Mesothelial cell of epicardium (in vitro differentiated cells): ENCODE results near the gene CCDC197. TPM values are rescaled to one million over a fixed set of nuclear protein-coding genes. Genes with fewer than 3 reads are reported as not detected.

Experiments
- DNase-seq, 2 experiments: peaks; one replicate each; pipeline ENCODE4 v3.0.0; 2021; ENCODE audit warnings: low spot score in 2 of 2; ENCODE audit not compliant: unreplicated experiment in 2 of 2
- H3K27ac Mint-ChIP-seq: 2 replicates; pipeline ENCODE4 v1.8.0; 2021; ENCODE audit warnings: mixed read lengths
- H3K27me3 Mint-ChIP-seq: 2 replicates; pipeline ENCODE4 v1.8.0; 2021; ENCODE audit warnings: low read depth, mixed read lengths
- H3K36me3 Mint-ChIP-seq: 2 replicates; pipeline ENCODE4 v1.8.0; 2021; ENCODE audit warnings: mixed read lengths
- H3K4me1 Mint-ChIP-seq: 2 replicates; pipeline ENCODE4 v1.8.0; 2021; ENCODE audit warnings: mixed read lengths
- H3K4me3 Mint-ChIP-seq: 2 replicates; pipeline ENCODE4 v1.8.0; 2021; ENCODE audit warnings: mild to moderate bottlenecking, moderate library complexity, mixed read lengths
- H3K9me3 Mint-ChIP-seq: 2 replicates; pipeline ENCODE4 v1.8.0; 2021; ENCODE audit warnings: mixed read lengths
- CTCF ChIP-seq: fragments of 200-600 bp; sonication (generic); IDR thresholded peaks from one replicate; pipeline ENCODE4 v1.5.0; 2021; ENCODE audit warnings: antibody characterized with exemption; ENCODE audit not compliant: unreplicated experiment
- total RNA-seq: library from RNA; stranded (reverse); gene quantifications from 3 replicates; pipeline ENCODE4 v1.2.1, GENCODE V29; 2021

Gene CCDC197
- total RNA-seq, 1 donor from 2014 or later = not detected

- H3K36me3 Mint-ChIP-seq = no peaks in the 10 kb centered on the region
- no peaks in the 10 kb centered on the region for H3K9me3 Mint-ChIP-seq
- H3K4me3 Mint-ChIP-seq = no peak overlapping the region
- peaks cover 3% of the 10 kb centered on the region for H3K4me1 Mint-ChIP-seq
- H3K27ac Mint-ChIP-seq = no peak overlapping the region
- no peaks in the 10 kb centered on the region for H3K27me3 Mint-ChIP-seq
- TF ChIP-seq CTCF = no peak
- DNase-seq = no peak
These were observed 43.8 kb upstream of the CCDC197 start for GRCh38 chr14:93953263-93953662.

DNA sequence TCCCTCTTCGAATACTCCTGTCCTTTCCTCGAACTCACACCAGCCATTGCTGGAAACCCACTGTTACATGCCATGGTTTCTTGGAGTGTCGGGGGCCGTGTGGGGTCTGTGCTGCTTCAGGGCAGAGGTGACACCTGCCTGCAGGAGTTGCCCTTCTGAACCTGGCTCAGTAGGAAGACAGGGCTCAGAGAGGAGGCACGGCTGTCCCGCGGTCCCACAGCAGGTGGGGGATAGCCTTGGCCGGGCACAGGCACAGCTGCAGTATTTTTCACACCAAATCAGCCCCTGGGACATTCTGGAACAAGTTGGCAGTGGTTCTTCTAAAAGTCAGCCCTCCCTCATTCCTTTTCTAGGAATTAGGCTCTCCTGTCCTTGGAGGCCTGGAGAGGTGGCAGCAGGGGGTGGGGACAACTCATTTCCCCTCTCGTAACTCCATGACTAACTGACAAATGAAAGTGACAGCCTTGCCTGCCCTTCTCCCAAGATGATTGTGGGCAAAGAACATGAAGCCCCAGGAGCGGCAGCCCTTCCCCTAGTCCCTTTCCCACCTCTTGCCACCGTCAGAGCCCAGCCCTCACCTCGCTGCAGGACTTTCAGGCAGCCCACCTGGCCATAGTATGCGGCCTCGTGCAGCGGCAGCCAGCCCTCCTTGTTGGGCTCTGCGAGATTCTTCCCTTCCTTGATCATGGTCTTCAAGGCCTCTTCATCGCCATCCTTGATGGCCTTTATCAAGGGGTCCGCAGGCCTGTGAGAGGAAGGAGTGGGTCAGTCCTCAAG, 43.2 kb upstream of the CCDC197 start:
- no peak for TF ChIP-seq CTCF
- H3K27ac Mint-ChIP-seq = no peak overlapping the region
- DNase-seq = no peak
- no peak overlapping the region for H3K4me3 Mint-ChIP-seq
- H3K4me1 Mint-ChIP-seq = peaks cover 6% of the 10 kb centered on the region
- no peaks in the 10 kb centered on the region for H3K9me3 Mint-ChIP-seq
- H3K27me3 Mint-ChIP-seq = no peaks in the 10 kb centered on the region
- H3K36me3 Mint-ChIP-seq = no peaks in the 10 kb centered on the region

DNA sequence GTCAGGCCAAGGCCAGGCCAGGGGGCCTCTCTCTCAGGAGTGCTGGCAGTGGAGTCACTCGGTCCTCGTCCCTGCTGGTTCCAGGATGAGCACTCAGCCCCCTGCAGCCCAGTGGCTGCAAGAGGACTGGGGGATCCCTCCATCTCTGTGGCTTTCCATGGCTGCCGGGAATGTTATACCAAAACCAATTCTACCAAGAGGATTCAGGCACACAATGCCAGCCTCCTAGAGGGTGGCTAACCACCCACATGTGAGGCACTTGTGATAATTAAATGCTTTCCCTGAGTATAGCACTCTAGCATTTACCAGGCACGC, 42.6 kb upstream of the CCDC197 start:
- Mint-ChIP-seq H3K4me3 (no peak overlapping the region), H3K9me3 (no peaks in the 10 kb centered on the region)
- no peak for DNase-seq

GRCh38 chr14:93954900-93955849, 41.9 kb upstream of the CCDC197 start:
- H3K27ac Mint-ChIP-seq = no peak overlapping the region
- H3K27me3 Mint-ChIP-seq = no peaks in the 10 kb centered on the region
- H3K4me1 Mint-ChIP-seq = peaks cover 17% of the 10 kb centered on the region
- no peaks in the 10 kb centered on the region for H3K9me3 Mint-ChIP-seq
- TF ChIP-seq CTCF = no peak
- H3K36me3 Mint-ChIP-seq = no peaks in the 10 kb centered on the region
- H3K4me3 Mint-ChIP-seq = no peak overlapping the region
- DNase-seq = no peak

More for the DNA sequence above, 42.6 kb upstream of the CCDC197 start:
- Mint-ChIP-seq H3K27ac (no peak overlapping the region), H3K4me1 (peaks cover 12% of the 10 kb centered on the region), H3K27me3 (no peaks in the 10 kb centered on the region), H3K36me3 (no peaks in the 10 kb centered on the region)
- no peak for TF ChIP-seq CTCF

DNA sequence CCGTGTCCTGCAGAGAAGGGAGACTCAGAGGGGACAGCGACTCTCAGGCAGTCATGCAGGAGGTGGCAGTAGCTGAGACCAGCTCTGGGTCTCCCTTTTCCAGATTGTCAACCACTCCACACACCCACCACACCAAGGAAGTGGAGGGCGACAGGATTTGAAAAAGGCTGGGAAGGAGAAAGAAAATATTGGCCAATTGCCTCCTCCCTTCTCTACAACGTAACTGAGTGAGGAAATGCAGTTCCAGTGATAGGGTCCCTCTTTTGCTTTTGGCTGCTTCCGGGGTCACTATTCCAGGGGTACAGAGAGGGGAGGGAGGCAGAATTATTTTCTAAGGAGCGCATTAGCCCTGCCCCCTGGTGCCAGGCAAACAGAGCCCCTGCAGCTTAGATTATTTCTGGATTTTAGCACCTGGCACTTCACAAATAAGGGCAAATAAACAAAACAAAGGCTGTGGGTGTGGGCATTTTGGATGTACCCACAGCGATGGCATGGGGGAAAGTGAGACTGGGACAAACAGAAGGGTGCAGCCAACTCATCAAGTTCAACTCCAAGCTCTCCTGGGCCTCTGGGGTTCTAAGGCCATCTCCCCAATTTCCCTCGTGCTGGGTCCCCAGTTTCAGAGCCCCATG, 41.1 kb upstream of the CCDC197 start:
- Mint-ChIP-seq H3K27ac (no peak overlapping the region), H3K27me3 (no peaks in the 10 kb centered on the region), H3K36me3 (no peaks in the 10 kb centered on the region), H3K4me3 (no peak overlapping the region), H3K4me1 (peaks cover 20% of the 10 kb centered on the region), H3K9me3 (no peaks in the 10 kb centered on the region)
- TF ChIP-seq CTCF = no peak
- DNase-seq = no peak
